ENCODE results near the gene OVCA2. TPM values are rescaled to one million over a fixed set of nuclear protein-coding genes. Genes with fewer than 3 reads are reported as not detected.

OVCA2 gene
- polyA plus RNA-seq, 1 donor (not counting 4 experiments of a cell fraction or from before 2014, with no cell fraction given), result 41.2 TPM

DNA sequence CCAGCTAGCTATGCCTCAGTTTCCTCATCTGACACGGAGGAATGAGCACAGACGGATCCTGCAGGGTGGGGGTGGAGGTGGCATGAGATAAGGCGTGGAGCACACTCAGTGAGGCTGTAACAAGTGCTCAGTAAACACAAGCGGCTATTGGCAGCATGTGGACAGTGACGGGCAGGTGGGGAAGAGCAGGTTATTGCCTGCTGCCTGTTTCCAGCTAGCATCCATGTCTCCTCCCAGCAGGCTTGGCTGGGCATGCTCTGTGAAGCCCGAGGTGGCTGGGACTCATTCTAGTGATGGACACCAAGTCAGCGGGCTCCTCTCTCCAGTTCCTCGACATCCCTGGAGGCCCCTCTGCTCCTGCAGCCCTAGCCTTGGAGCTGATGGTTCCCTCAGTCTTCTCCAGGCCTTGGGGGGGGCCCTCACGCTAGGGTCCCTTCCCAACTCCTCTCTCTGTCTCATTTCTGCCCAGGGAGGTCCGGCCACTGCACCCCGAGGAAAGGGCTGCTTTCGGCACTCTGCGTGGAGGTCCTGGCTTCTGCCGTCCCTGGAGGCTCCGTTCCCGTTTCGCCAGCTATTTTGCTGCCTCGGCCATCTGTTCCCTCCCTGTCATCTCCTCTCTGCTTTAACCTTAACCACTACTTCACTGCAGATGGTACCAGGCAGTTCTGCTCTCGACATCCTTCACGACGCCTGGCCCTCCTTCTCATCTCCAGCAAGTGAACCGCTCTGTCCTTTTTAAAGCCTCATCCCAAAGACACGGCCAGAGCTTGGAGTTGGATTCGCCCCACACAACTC lies 22.9 kb upstream of the OVCA2 start:
- dilution Hi-C loops (cut with MboI; ENCODE audit: extremely low pct_ligation_motif_present, low sequenced_read_pairs), result no loop called here
- DNase-seq (ENCODE audit: low read depth, low spot score), result no peak

GRCh38 chr17:2019723-2020122 lies 22.1 kb upstream of the OVCA2 start:
- Histone ChIP-seq H3K9me1 (ENCODE audit: control insufficient read depth, extremely low read depth, insufficient read depth, low read length) (no peaks in the 10 kb centered on the region), H3K79me2 (ENCODE audit: control insufficient read depth, insufficient read depth, low read length) (no peaks in the 10 kb centered on the region), H3K9ac (ENCODE audit: control insufficient read depth, extremely low read depth, insufficient read depth, low read length) (no peak overlapping the region), H3K4me1 (ENCODE audit: control insufficient read depth, extremely low read depth, insufficient read depth, low read length) (peaks cover 8% of the 10 kb centered on the region), H3K4me2 (ENCODE audit: control insufficient read depth, extremely low read depth, insufficient read depth, low read depth, low read length) (no peak overlapping the region), H3K27ac (ENCODE audit: control insufficient read depth, insufficient read depth, low read length) (no peak overlapping the region), H3K36me3 (ENCODE audit: control insufficient read depth in 2 of 2, extremely low read depth in 1 of 2, insufficient read depth in 2 of 2, low read length in 2 of 2) (no peaks in the 10 kb centered on the region), H3K27me3 (ENCODE audit: control insufficient read depth, extremely low read depth, insufficient read depth, low read length) (peaks cover 6% of the 10 kb centered on the region), H3K4me3 (ENCODE audit: control insufficient read depth in 2 of 3, extremely low read depth in 1 of 3, insufficient read depth in 2 of 3, low read depth in 1 of 3, low read length in 3 of 3) (no peak overlapping the region), H2AFZ (ENCODE audit: control insufficient read depth, low read length) (no peak overlapping the region), H3K9me3 (ENCODE audit: control insufficient read depth, low read depth, low read length) (no peaks in the 10 kb centered on the region), H4K20me1 (ENCODE audit: control insufficient read depth, extremely low read depth, insufficient read depth, low read length) (no peaks in the 10 kb centered on the region)
- no peak for DNase-seq (ENCODE audit: low read depth, low spot score)
- no peak for FAIRE-seq
- TF ChIP-seq EZH2 (IDR thresholded peaks at IDR 0.05; ENCODE audit: low read length), result no peak
- TF ChIP-seq, protein P1, sequence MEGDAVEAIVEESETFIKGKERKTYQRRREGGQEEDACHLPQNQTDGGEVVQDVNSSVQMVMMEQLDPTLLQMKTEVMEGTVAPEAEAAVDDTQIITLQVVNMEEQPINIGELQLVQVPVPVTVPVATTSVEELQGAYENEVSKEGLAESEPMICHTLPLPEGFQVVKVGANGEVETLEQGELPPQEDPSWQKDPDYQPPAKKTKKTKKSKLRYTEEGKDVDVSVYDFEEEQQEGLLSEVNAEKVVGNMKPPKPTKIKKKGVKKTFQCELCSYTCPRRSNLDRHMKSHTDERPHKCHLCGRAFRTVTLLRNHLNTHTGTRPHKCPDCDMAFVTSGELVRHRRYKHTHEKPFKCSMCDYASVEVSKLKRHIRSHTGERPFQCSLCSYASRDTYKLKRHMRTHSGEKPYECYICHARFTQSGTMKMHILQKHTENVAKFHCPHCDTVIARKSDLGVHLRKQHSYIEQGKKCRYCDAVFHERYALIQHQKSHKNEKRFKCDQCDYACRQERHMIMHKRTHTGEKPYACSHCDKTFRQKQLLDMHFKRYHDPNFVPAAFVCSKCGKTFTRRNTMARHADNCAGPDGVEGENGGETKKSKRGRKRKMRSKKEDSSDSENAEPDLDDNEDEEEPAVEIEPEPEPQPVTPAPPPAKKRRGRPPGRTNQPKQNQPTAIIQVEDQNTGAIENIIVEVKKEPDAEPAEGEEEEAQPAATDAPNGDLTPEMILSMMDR (optimal IDR thresholded peaks at IDR 0.05 in 1 of 3, IDR thresholded peaks at IDR 0.05 in 1 of 3, conservative IDR thresholded peaks at IDR 0.05 in 1 of 3; ENCODE audit: extremely low read depth in 1 of 3, insufficient read depth in 2 of 3, low read length in 3 of 3), result no peak
- dilution Hi-C loops (cut with MboI; ENCODE audit: extremely low pct_ligation_motif_present, low sequenced_read_pairs), result no loop called here

More for the DNA sequence above, 22.9 kb upstream of the OVCA2 start:
- Histone ChIP-seq H3K27me3 (ENCODE audit: control insufficient read depth, extremely low read depth, insufficient read depth, low read length) (no peaks in the 10 kb centered on the region), H3K4me2 (ENCODE audit: control insufficient read depth, extremely low read depth, insufficient read depth, low read depth, low read length) (no peak overlapping the region), H3K36me3 (ENCODE audit: control insufficient read depth in 2 of 2, extremely low read depth in 1 of 2, insufficient read depth in 2 of 2, low read length in 2 of 2) (no peaks in the 10 kb centered on the region), H3K4me1 (ENCODE audit: control insufficient read depth, extremely low read depth, insufficient read depth, low read length) (peaks cover 8% of the 10 kb centered on the region), H3K9me1 (ENCODE audit: control insufficient read depth, extremely low read depth, insufficient read depth, low read length) (no peaks in the 10 kb centered on the region), H3K4me3 (ENCODE audit: control insufficient read depth in 2 of 3, extremely low read depth in 1 of 3, insufficient read depth in 2 of 3, low read depth in 1 of 3, low read length in 3 of 3) (no peak overlapping the region), H3K9me3 (ENCODE audit: control insufficient read depth, low read depth, low read length) (no peaks in the 10 kb centered on the region), H4K20me1 (ENCODE audit: control insufficient read depth, extremely low read depth, insufficient read depth, low read length) (no peaks in the 10 kb centered on the region), H3K27ac (ENCODE audit: control insufficient read depth, insufficient read depth, low read length) (no peak overlapping the region), H3K9ac (ENCODE audit: control insufficient read depth, extremely low read depth, insufficient read depth, low read length) (no peak overlapping the region), H2AFZ (ENCODE audit: control insufficient read depth, low read length) (no peak overlapping the region), H3K79me2 (ENCODE audit: control insufficient read depth, insufficient read depth, low read length) (no peaks in the 10 kb centered on the region)
- FAIRE-seq, result no peak
- no peak for TF ChIP-seq EZH2 (IDR thresholded peaks at IDR 0.05; ENCODE audit: low read length)
- TF ChIP-seq, protein P1 (optimal IDR thresholded peaks at IDR 0.05 in 1 of 3, IDR thresholded peaks at IDR 0.05 in 1 of 3, conservative IDR thresholded peaks at IDR 0.05 in 1 of 3; ENCODE audit: extremely low read depth in 1 of 3, insufficient read depth in 2 of 3, low read length in 3 of 3), result no peak

Data from keratinocyte (primary cell).